Measurements from ENCODE around the gene SPDYE5.
"Not testable (repeated sequence)": the region's sequence is repeated elsewhere in the genome, so short reads cannot be mapped to it uniquely, and the experiment has no call there.

SPDYE5 gene

GRCh38 chr7:75492020-75492419, at the start of gene SPDYE5:
SPDYE5 (plus strand) TSS chr7:75492320; CDS start chr7:75494048, 1,728 bp downstream.
- H3K27ac ChIP-seq; H3K9ac ChIP-seq; H3K4me3 ChIP-seq (ENCODE audit: low read depth, low read length); H3K79me2 ChIP-seq; H3K4me1 ChIP-seq; H3K9me3 ChIP-seq (ENCODE audit: control insufficient read depth, low read length); H3K27me3 ChIP-seq (ENCODE audit: control insufficient read depth, insufficient read depth, low read length); H3K36me3 ChIP-seq (ENCODE audit: control insufficient read depth, insufficient read depth, low read length); H3K4me2 ChIP-seq (ENCODE audit: low read length); H2AFZ ChIP-seq: not testable (repeated sequence)

GRCh38 chr7:75442465-75443111, 49.5 kb upstream of the SPDYE5 start:
- not testable (repeated sequence) for H3K4me1 ChIP-seq; H3K36me3 ChIP-seq (ENCODE audit: control insufficient read depth, insufficient read depth, low read length); H3K27me3 ChIP-seq (ENCODE audit: control insufficient read depth, insufficient read depth, low read length); H3K79me2 ChIP-seq; H3K9me3 ChIP-seq (ENCODE audit: control insufficient read depth, low read length)
- peak overlapping the region; percentile 83 for H2AFZ ChIP-seq
- H3K9ac ChIP-seq, result peak overlapping the region; percentile 67
- peak overlapping the region; percentile 44 for H3K4me2 ChIP-seq (ENCODE audit: low read length)
- peak overlapping the region; percentile 83 for H3K27ac ChIP-seq
- peak overlapping the region; percentile 49 for H3K4me3 ChIP-seq (ENCODE audit: low read depth, low read length)

- H3K4me1 ChIP-seq; H3K9ac ChIP-seq; H3K9me3 ChIP-seq (ENCODE audit: control insufficient read depth, low read length); H3K79me2 ChIP-seq; H3K4me2 ChIP-seq (ENCODE audit: low read length); H3K36me3 ChIP-seq (ENCODE audit: control insufficient read depth, insufficient read depth, low read length); H2AFZ ChIP-seq; H3K4me3 ChIP-seq (ENCODE audit: low read depth, low read length); H3K27me3 ChIP-seq (ENCODE audit: control insufficient read depth, insufficient read depth, low read length); H3K27ac ChIP-seq: not testable (repeated sequence)
These were observed 42.2 kb upstream of the SPDYE5 start for GRCh38 chr7:75449946-75450345.

- TF ChIP-seq CTCF (IDR thresholded peaks at IDR 0.05), result peak; percentile 41
- H3K9ac ChIP-seq; H2AFZ ChIP-seq; H3K27me3 ChIP-seq (ENCODE audit: control insufficient read depth, insufficient read depth, low read length); H3K4me2 ChIP-seq (ENCODE audit: low read length); H3K4me3 ChIP-seq (ENCODE audit: low read depth, low read length); H3K4me1 ChIP-seq; H3K27ac ChIP-seq; H3K36me3 ChIP-seq (ENCODE audit: control insufficient read depth, insufficient read depth, low read length); H3K9me3 ChIP-seq (ENCODE audit: control insufficient read depth, low read length); H3K79me2 ChIP-seq: not testable (repeated sequence)
These were observed 39.6 kb upstream of the SPDYE5 start for GRCh38 chr7:75452494-75452955.

GRCh38 chr7:75456403-75456802, 35.7 kb upstream of the SPDYE5 start:
- H3K36me3 ChIP-seq (ENCODE audit: control insufficient read depth, insufficient read depth, low read length); H3K27me3 ChIP-seq (ENCODE audit: control insufficient read depth, insufficient read depth, low read length); H3K4me1 ChIP-seq; H3K27ac ChIP-seq; H2AFZ ChIP-seq; H3K9ac ChIP-seq; H3K4me3 ChIP-seq (ENCODE audit: low read depth, low read length); H3K4me2 ChIP-seq (ENCODE audit: low read length); H3K9me3 ChIP-seq (ENCODE audit: control insufficient read depth, low read length); H3K79me2 ChIP-seq: not testable (repeated sequence)

GRCh38 chr7:75458034-75458433, 34.1 kb upstream of the SPDYE5 start:
- not testable (repeated sequence) for H3K36me3 ChIP-seq (ENCODE audit: control insufficient read depth, insufficient read depth, low read length); H3K27me3 ChIP-seq (ENCODE audit: control insufficient read depth, insufficient read depth, low read length); H3K4me1 ChIP-seq; H3K4me2 ChIP-seq (ENCODE audit: low read length); H3K9ac ChIP-seq; H3K4me3 ChIP-seq (ENCODE audit: low read depth, low read length); H3K27ac ChIP-seq; H3K9me3 ChIP-seq (ENCODE audit: control insufficient read depth, low read length); H3K79me2 ChIP-seq; H2AFZ ChIP-seq

GRCh38 chr7:75460541-75460940, 31.6 kb upstream of the SPDYE5 start:
- not testable (repeated sequence) for H3K9me3 ChIP-seq (ENCODE audit: control insufficient read depth, low read length); H3K27me3 ChIP-seq (ENCODE audit: control insufficient read depth, insufficient read depth, low read length); H3K79me2 ChIP-seq; H3K36me3 ChIP-seq (ENCODE audit: control insufficient read depth, insufficient read depth, low read length); H3K4me2 ChIP-seq (ENCODE audit: low read length); H3K4me3 ChIP-seq (ENCODE audit: low read depth, low read length); H3K9ac ChIP-seq; H3K4me1 ChIP-seq; H2AFZ ChIP-seq; H3K27ac ChIP-seq

GRCh38 chr7:75470166-75470565, 22.0 kb upstream of the SPDYE5 start:
- not testable (repeated sequence) for H3K27me3 ChIP-seq (ENCODE audit: control insufficient read depth, insufficient read depth, low read length); H3K27ac ChIP-seq; H3K4me2 ChIP-seq (ENCODE audit: low read length); H3K9ac ChIP-seq; H3K4me1 ChIP-seq; H3K4me3 ChIP-seq (ENCODE audit: low read depth, low read length); H2AFZ ChIP-seq; H3K79me2 ChIP-seq; H3K9me3 ChIP-seq (ENCODE audit: control insufficient read depth, low read length); H3K36me3 ChIP-seq (ENCODE audit: control insufficient read depth, insufficient read depth, low read length)

GRCh38 chr7:75477457-75477856, 14.7 kb upstream of the SPDYE5 start:
- H3K4me2 ChIP-seq (ENCODE audit: low read length); H3K9me3 ChIP-seq (ENCODE audit: control insufficient read depth, low read length); H3K36me3 ChIP-seq (ENCODE audit: control insufficient read depth, insufficient read depth, low read length); H3K9ac ChIP-seq; H3K4me3 ChIP-seq (ENCODE audit: low read depth, low read length); H3K27me3 ChIP-seq (ENCODE audit: control insufficient read depth, insufficient read depth, low read length); H3K79me2 ChIP-seq; H3K4me1 ChIP-seq; H3K27ac ChIP-seq; H2AFZ ChIP-seq: not testable (repeated sequence)

- not testable (repeated sequence) for H3K4me1 ChIP-seq; H3K9ac ChIP-seq; H3K4me3 ChIP-seq (ENCODE audit: low read depth, low read length); H3K27ac ChIP-seq; H2AFZ ChIP-seq; H3K79me2 ChIP-seq; H3K9me3 ChIP-seq (ENCODE audit: control insufficient read depth, low read length); H3K4me2 ChIP-seq (ENCODE audit: low read length); H3K27me3 ChIP-seq (ENCODE audit: control insufficient read depth, insufficient read depth, low read length); H3K36me3 ChIP-seq (ENCODE audit: control insufficient read depth, insufficient read depth, low read length)
These were observed 11.8 kb upstream of the SPDYE5 start for GRCh38 chr7:75480313-75480712.

Measured in parathyroid adenoma (tissue), 2 donors.